ENCODE measurements around the gene TRAK1.
"Not testable (repeated sequence)": the region's sequence is repeated elsewhere in the genome, so short reads cannot be mapped to it uniquely, and the experiment has no call there.

TRAK1 gene

GRCh38 chr3:42090973-42091731 lies at the start of gene TRAK1:
Gene TRAK1 (plus strand): TSS chr3:42091357. CDS start chr3:42091470, 113 bp downstream.
- DNase-seq (ENCODE audit: low read depth in 2 of 3, low spot score in 1 of 3) = no peak

GRCh38 chr3:42042747-42043098 lies 48.4 kb upstream of the TRAK1 start:
- no peak for DNase-seq (ENCODE audit: low read depth in 2 of 3, low spot score in 1 of 3)

GRCh38 chr3:42043099-42043813 lies 47.9 kb upstream of the TRAK1 start:
- no peak for DNase-seq (ENCODE audit: low read depth in 2 of 3, low spot score in 1 of 3)

DNA sequence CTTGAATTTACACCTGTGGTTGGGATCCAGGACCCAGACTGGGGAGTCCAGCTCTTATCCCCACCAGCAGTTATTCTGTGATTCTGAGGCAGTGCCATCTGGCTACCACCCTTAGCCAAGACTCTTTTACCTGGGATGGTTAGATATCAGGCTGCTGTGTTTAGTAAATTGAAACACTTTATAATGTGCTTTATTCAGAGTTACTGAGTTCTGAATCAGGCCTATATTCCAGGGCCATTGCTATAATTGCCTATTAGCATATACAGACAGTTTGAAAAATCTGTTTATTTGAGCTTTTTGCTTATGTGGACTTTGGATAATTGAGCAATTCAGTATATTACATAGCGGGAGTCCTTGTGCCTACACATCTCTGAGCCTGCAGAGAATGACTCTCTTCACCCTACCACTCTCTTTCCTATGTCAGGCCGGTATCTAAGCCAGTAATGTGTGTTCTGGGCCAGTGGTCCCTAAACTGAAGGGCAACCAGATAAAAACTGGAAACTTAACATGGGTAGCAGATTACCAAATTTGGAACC lies 45.4 kb upstream of the TRAK1 start:
- DNase-seq (ENCODE audit: low read depth in 2 of 3, low spot score in 1 of 3) = no peak

- not testable (repeated sequence) for DNase-seq (ENCODE audit: low read depth in 2 of 3, low spot score in 1 of 3)
Observed at GRCh38 chr3:42048526-42048925, 42.6 kb upstream of the TRAK1 start.

GRCh38 chr3:42050126-42050525 lies 41.0 kb upstream of the TRAK1 start:
- DNase-seq (ENCODE audit: low read depth in 2 of 3, low spot score in 1 of 3) = no peak

DNA sequence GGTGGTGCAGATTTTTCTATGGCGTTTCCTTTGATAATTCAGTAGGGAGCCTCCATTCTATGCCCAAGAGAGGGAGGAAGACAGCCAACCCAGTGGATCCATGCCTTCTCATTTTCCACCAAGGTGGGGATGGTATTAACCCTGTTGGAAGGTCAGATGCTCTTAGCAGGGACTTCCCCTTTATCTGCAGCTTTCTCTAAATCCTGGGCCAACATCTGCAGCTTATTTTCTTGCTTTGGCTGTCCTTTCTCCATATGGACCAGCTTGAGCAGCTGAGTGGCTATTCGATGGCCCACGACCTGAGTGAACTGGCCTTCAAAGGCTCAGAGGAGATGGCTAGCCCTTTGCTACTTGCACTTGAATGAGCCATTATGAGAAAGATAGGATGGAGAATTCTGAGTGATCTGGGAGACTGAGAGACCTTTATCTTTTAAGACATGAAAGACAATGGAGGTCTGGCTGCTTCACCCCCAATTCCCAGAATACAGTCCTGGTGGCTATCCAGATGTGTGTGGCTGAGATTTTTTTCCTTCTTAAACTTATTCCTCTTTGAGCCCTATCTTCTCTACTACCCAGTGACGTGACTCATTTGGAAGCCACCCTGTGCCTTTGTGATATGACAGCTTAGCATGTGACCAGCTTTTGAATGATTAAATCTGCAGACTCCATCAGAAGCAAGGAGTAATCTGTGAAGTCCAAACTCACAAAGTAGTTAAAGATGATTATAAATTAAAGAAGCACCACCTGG lies 39.6 kb upstream of the TRAK1 start:
- no peak for DNase-seq (ENCODE audit: low read depth in 2 of 3, low spot score in 1 of 3)

DNA sequence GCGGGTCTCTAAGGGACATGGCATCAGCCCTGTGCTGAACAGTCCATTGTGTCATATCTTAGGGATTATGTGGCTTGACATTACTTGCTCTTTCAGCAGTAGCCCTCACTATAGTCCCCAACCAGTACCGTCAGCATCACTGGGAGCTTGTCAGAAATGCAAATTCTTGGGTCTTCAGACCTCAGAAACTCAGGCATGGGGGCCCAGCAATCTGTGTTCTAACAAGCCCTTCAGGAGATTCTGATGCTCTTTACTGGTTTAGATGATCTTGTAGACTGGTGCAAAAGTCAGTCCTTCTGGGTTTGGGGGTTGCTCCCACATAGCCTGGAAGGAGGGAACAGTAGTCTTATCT lies 39.0 kb upstream of the TRAK1 start:
- DNase-seq (ENCODE audit: low read depth in 2 of 3, low spot score in 1 of 3) = no peak

GRCh38 chr3:42052484-42053351 lies 38.4 kb upstream of the TRAK1 start:
- no peak for DNase-seq (ENCODE audit: low read depth in 2 of 3, low spot score in 1 of 3)

- no peak for DNase-seq (ENCODE audit: low read depth in 2 of 3, low spot score in 1 of 3)
Observed at GRCh38 chr3:42053476-42053875, 37.7 kb upstream of the TRAK1 start.

DNA sequence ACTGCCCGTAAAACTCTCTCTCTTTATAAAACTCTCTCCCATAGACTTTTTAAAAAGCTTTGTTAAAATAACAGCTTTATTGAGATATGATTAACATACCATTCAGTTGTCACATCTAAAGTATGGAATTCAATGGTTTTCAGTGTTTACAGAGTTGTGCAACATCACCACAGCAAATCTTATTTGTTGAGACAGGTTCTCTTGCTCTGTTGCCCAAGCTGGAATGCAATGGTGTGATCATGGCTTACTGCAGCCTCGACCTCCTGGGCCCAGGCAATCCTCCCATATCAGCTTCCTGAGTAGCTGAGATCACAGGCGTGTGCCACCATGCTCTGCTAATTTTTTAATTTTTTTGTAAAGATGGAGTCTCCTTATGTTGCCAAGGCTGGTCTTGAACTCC lies 35.9 kb upstream of the TRAK1 start:
- no peak for DNase-seq (ENCODE audit: low read depth in 2 of 3, low spot score in 1 of 3)

DNA sequence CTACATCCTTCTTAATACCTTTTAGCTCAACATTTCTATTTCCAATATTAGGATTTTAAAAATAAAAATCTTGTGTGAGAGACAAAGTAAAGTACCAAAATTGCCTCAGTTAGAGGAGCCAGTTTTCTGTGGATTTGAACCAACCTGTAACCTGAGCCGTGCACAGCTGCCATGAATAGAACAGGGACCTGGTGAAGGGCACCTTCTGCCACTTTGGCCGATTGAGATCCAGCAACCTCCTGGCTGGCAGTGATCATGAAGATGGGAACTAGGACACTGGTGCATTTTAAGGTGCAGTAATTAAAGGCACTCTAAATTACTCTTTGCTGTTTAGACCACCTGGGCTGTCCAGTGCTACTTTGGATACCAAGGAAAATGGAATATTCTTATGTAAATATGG lies 34.3 kb upstream of the TRAK1 start:
- DNase-seq (ENCODE audit: low read depth in 2 of 3, low spot score in 1 of 3) = no peak

DNA sequence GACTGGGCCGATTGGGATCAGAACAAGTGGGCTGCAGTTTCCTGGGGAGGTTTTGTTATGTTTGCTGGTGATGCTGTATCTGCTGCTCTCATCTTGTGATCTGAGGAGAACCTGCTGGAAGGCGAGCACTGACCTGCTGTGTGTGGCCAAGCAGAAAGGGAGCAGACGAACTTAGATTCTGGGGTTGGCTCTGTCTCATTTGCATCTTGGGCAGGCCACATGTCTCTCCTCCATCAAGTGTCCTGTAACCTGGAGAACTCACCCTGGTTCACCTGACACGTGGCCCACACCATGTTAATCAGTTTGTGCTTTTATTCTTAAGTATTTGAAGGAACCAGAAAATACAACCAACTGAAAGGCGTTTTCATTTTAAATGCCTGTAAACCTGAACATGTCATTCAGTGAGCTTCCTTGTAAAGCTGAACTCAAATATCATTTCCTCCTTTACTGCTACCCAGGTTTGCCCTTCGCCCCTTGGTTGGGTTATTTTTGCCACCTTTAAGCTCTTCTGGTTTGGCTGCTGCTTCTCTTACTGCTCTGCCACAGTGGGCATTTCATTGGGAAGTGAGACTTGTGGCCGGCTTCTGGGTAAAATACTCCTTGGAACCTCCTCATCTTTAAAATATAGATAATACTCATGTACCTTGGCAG lies 33.5 kb upstream of the TRAK1 start:
- DNase-seq (ENCODE audit: low read depth in 2 of 3, low spot score in 1 of 3) = no peak

DNA sequence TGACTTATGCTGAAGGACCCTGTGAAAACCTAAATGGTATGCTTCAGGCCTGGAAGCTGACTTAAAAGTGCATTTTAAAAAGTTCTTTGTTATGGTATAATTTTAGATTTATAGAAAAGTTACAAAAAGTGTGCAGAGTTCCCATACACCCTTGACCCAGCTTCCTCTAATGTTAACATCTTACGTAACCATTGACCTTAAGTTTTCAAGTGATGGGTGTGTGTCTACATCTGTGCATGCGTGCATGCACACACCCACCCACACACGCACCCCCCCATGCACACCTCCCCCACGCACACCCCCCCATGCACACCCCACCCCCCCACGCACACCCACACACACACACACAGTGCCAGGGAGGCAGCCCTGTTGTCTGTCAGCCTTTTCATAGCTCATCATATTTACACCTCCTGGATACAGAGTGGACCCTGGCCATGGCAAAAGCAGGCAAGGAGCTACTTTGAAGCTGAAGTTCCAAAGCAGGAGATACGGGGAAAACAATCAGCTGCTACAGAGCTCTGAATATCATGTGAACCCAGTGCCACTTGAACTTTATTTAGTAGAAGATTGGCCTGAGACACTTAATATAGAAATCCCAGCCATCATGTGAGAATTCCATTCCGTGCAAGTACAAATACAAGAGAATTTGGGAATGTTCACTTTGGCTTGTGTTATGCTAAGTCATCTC lies 30.0 kb upstream of the TRAK1 start:
- DNase-seq (ENCODE audit: low read depth in 2 of 3, low spot score in 1 of 3) = no peak

DNA sequence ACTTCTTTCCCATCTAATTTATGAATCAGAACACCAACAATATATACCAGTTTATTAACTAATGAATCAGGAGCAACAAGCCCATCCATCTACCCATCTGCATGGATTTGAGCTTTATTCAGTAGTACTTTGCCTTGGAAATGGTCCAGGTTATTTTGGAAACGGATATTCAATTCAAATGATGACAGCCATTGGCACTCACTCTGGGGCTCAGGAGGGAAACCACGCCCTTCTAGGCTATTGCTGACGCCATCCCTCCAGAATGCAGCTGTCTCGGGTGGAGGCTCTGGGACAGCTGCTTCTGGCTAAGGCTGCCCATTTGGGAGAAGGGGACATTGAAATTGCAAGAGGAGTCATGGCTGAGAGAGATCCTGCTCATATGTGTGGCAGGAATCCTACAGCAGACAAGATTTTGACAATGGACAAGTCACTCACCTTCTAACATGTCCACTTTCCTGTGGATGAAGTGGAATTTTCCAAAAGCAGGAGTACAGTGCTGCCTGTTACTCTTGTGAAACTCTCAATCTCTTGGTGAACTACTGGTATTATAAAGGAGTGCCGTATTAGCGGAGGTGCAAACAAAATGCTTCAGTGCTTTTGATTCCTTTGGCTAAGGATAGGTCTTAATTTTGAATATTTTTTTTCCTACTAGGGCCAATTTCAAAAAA lies 29.3 kb upstream of the TRAK1 start:
- no peak for DNase-seq (ENCODE audit: low read depth in 2 of 3, low spot score in 1 of 3)

GRCh38 chr3:42062464-42062863 lies 28.7 kb upstream of the TRAK1 start:
- DNase-seq (ENCODE audit: low read depth in 2 of 3, low spot score in 1 of 3) = no peak

DNA sequence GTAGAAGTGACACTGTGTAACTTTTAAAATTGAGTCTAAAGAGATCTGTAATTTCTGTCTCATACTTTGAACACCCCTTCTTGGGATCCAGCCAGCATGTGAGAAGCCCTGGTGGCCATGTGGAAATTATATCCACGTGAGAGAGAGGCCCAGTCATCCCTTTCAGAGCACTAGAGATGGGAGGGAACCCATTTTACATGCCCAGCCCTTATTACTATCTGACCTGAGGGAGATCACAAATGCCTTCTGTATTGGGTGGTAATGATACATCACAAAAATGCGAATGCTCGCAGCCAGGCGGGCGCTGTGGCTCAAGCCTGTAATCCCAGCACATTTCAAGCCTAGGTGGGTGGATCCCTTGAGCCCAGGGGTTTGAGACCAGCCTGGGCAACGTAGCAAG lies 27.3 kb upstream of the TRAK1 start:
- no peak for DNase-seq (ENCODE audit: low read depth in 2 of 3, low spot score in 1 of 3)

- no peak for DNase-seq (ENCODE audit: low read depth in 2 of 3, low spot score in 1 of 3)
Observed at GRCh38 chr3:42066516-42067181, 24.5 kb upstream of the TRAK1 start.

DNA sequence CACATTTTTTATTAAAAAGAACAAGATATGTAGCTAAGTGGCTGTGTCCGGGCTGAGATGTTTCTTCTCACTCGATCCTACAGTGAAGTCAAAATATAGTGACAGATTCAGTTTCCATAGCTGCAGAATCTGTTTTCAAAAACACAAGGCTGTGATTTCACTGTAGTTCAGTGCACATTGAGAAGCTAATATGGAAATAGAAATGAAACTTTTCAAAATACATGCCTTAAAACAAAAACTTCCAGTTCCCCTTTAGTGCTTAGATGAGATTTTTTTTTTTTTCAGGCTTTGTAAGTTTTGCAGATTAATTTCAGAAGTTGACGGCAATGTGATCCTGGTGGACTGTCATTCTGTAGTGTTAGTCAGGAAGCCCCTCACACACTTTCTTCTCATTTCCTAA lies 23.8 kb upstream of the TRAK1 start:
- DNase-seq (ENCODE audit: low read depth in 2 of 3, low spot score in 1 of 3) = no peak

Measured in stimulated activated CD4-positive, alpha-beta T cell treated with anti-CD3 and anti-CD28 coated beads, Interleukin-12 subunit alpha, Interleukin-12 subunit beta, amount 100 ng/mL, for 48 hours (primary cell).